Measurements from ENCODE around the gene DENND2A.
"Not testable (repeated sequence)": the region's sequence is repeated elsewhere in the genome, so short reads cannot be mapped to it uniquely, and the experiment has no call there.

DENND2A gene

GRCh38 chr7:140640727-140641523 is at the start of gene DENND2A:
DENND2A (minus strand) TSS chr7:140640813; CDS start chr7:140602397, 38,416 bp downstream.
- no peak for DNase-seq (ENCODE audit: low read depth in 3 of 3)

- DNase-seq (ENCODE audit: low read depth in 3 of 3) = no peak
Observed at GRCh38 chr7:140689199-140690152, 48.9 kb upstream of the DENND2A start.

- no peak for DNase-seq (ENCODE audit: low read depth in 3 of 3)
Observed at GRCh38 chr7:140688341-140688740, 47.7 kb upstream of the DENND2A start.

- DNase-seq (ENCODE audit: low read depth in 3 of 3) = no peak
Observed at GRCh38 chr7:140686921-140687320, 46.3 kb upstream of the DENND2A start.

- DNase-seq (ENCODE audit: low read depth in 3 of 3) = no peak
Observed at GRCh38 chr7:140685407-140686087, 44.9 kb upstream of the DENND2A start.

- no peak for DNase-seq (ENCODE audit: low read depth in 3 of 3)
Observed at GRCh38 chr7:140684066-140684950, 43.7 kb upstream of the DENND2A start.

- no peak for DNase-seq (ENCODE audit: low read depth in 3 of 3)
Observed at GRCh38 chr7:140683657-140684056, 43.0 kb upstream of the DENND2A start.

GRCh38 chr7:140681766-140682165 is 41.2 kb upstream of the DENND2A start:
- DNase-seq (ENCODE audit: low read depth in 3 of 3) = no peak

- no peak for DNase-seq (ENCODE audit: low read depth in 3 of 3)
Observed at GRCh38 chr7:140680886-140681285, 40.3 kb upstream of the DENND2A start.

GRCh38 chr7:140679186-140679585 is 38.6 kb upstream of the DENND2A start:
- DNase-seq (ENCODE audit: low read depth in 3 of 3) = no peak

GRCh38 chr7:140678816-140679130 is 38.2 kb upstream of the DENND2A start:
- DNase-seq (ENCODE audit: low read depth in 3 of 3) = no peak

GRCh38 chr7:140678081-140678815 is 37.6 kb upstream of the DENND2A start:
- DNase-seq (ENCODE audit: low read depth in 3 of 3) = no peak

- no peak for DNase-seq (ENCODE audit: low read depth in 3 of 3)
Observed at GRCh38 chr7:140677496-140677895, 36.9 kb upstream of the DENND2A start.

- not testable (repeated sequence) for DNase-seq (ENCODE audit: low read depth in 3 of 3)
Observed at GRCh38 chr7:140676956-140677355, 36.3 kb upstream of the DENND2A start.

- DNase-seq (ENCODE audit: low read depth in 3 of 3) = no peak
Observed at GRCh38 chr7:140676306-140676705, 35.7 kb upstream of the DENND2A start.

- DNase-seq (ENCODE audit: low read depth in 3 of 3) = no peak
Observed at GRCh38 chr7:140675726-140676125, 35.1 kb upstream of the DENND2A start.

- no peak for DNase-seq (ENCODE audit: low read depth in 3 of 3)
Observed at GRCh38 chr7:140674899-140675701, 34.5 kb upstream of the DENND2A start.

- DNase-seq (ENCODE audit: low read depth in 3 of 3) = no peak
Observed at GRCh38 chr7:140674356-140674800, 33.8 kb upstream of the DENND2A start.

- DNase-seq (ENCODE audit: low read depth in 3 of 3) = no peak
Observed at GRCh38 chr7:140673774-140674155, 33.2 kb upstream of the DENND2A start.
